ENCODE data around the gene PPIL6. TPM values are rescaled to one million over a fixed set of nuclear protein-coding genes. Genes with fewer than 3 reads are reported as not detected.

PPIL6 gene
- total RNA-seq, 1 donor from 2014 or later, result 2.7 TPM

- Mint-ChIP-seq H3K27me3 (ENCODE audit: low read depth) (no peaks in the 10 kb centered on the region), H3K4me1 (ENCODE audit: low read depth) (no peaks in the 10 kb centered on the region)
Measured at GRCh38 chr6:109362102-109362884, 78.1 kb downstream of the PPIL6 start.

GRCh38 chr6:109360791-109361190 lies 79.6 kb downstream of the PPIL6 start:
- DNase-seq (ENCODE audit: low spot score), result no peak
- H3K36me3 Mint-ChIP-seq (ENCODE audit: low read depth), result peaks cover 49% of the 10 kb centered on the region
- H3K4me1 Mint-ChIP-seq (ENCODE audit: low read depth), result no peaks in the 10 kb centered on the region
- no peak overlapping the region for H3K27ac Mint-ChIP-seq (ENCODE audit: unreplicated experiment)
- H3K4me3 Mint-ChIP-seq (ENCODE audit: unreplicated experiment), result no peak overlapping the region
- H3K27me3 Mint-ChIP-seq (ENCODE audit: low read depth), result no peaks in the 10 kb centered on the region
- H3K9me3 Mint-ChIP-seq (ENCODE audit: low read depth), result peaks cover 10% of the 10 kb centered on the region
- no peak for TF ChIP-seq CTCF (IDR thresholded peaks at IDR 0.05)

More at GRCh38 chr6:109362102-109362884, 78.1 kb downstream of the PPIL6 start:
- no peak for DNase-seq (ENCODE audit: low spot score)
- TF ChIP-seq CTCF (IDR thresholded peaks at IDR 0.05), result no peak
- no peak overlapping the region for H3K27ac Mint-ChIP-seq (ENCODE audit: unreplicated experiment)
- peaks cover 46% of the 10 kb centered on the region for H3K36me3 Mint-ChIP-seq (ENCODE audit: low read depth)
- no peaks in the 10 kb centered on the region for H3K9me3 Mint-ChIP-seq (ENCODE audit: low read depth)
- no peak overlapping the region for H3K4me3 Mint-ChIP-seq (ENCODE audit: unreplicated experiment)

GRCh38 chr6:109360281-109360680 lies 80.1 kb downstream of the PPIL6 start:
- no peak for TF ChIP-seq CTCF (IDR thresholded peaks at IDR 0.05)
- H3K27ac Mint-ChIP-seq (ENCODE audit: unreplicated experiment), result no peak overlapping the region

GRCh38 chr6:109359248-109359647 lies 81.2 kb downstream of the PPIL6 start:
- DNase-seq (ENCODE audit: low spot score), result no peak
- H3K27ac Mint-ChIP-seq (ENCODE audit: unreplicated experiment), result no peak overlapping the region
- no peaks in the 10 kb centered on the region for H3K4me1 Mint-ChIP-seq (ENCODE audit: low read depth)
- H3K27me3 Mint-ChIP-seq (ENCODE audit: low read depth), result no peaks in the 10 kb centered on the region
- TF ChIP-seq CTCF (IDR thresholded peaks at IDR 0.05), result no peak
- H3K9me3 Mint-ChIP-seq (ENCODE audit: low read depth), result peaks cover 10% of the 10 kb centered on the region
- H3K36me3 Mint-ChIP-seq (ENCODE audit: low read depth), result peaks cover 41% of the 10 kb centered on the region
- no peak overlapping the region for H3K4me3 Mint-ChIP-seq (ENCODE audit: unreplicated experiment)

More at GRCh38 chr6:109360281-109360680, 80.1 kb downstream of the PPIL6 start:
- Mint-ChIP-seq H3K4me3 (ENCODE audit: unreplicated experiment) (no peak overlapping the region), H3K4me1 (ENCODE audit: low read depth) (no peaks in the 10 kb centered on the region), H3K9me3 (ENCODE audit: low read depth) (peaks cover 10% of the 10 kb centered on the region), H3K36me3 (ENCODE audit: low read depth) (peaks cover 49% of the 10 kb centered on the region), H3K27me3 (ENCODE audit: low read depth) (no peaks in the 10 kb centered on the region)
- no peak for DNase-seq (ENCODE audit: low spot score)

- no peak for DNase-seq (ENCODE audit: low spot score)
- H3K4me1 Mint-ChIP-seq (ENCODE audit: low read depth), result no peaks in the 10 kb centered on the region
- H3K27ac Mint-ChIP-seq (ENCODE audit: unreplicated experiment), result no peak overlapping the region
- peaks cover 37% of the 10 kb centered on the region for H3K36me3 Mint-ChIP-seq (ENCODE audit: low read depth)
- peaks cover 10% of the 10 kb centered on the region for H3K9me3 Mint-ChIP-seq (ENCODE audit: low read depth)
- no peaks in the 10 kb centered on the region for H3K27me3 Mint-ChIP-seq (ENCODE audit: low read depth)
- no peak for TF ChIP-seq CTCF (IDR thresholded peaks at IDR 0.05)
- H3K4me3 Mint-ChIP-seq (ENCODE audit: unreplicated experiment), result no peak overlapping the region
Measured at GRCh38 chr6:109358204-109358603, 82.2 kb downstream of the PPIL6 start.

All from chondrocyte (in vitro differentiated cells).